IMR-90 (cell line): ENCODE measurements around the gene PYCR2. TPM values are rescaled to one million over a fixed set of nuclear protein-coding genes. Genes with fewer than 3 reads are reported as not detected.

Source experiments
- ATAC-seq: fragments of 200-7000 bp; cut with Tn5 transposase; 2 replicates; pipeline ENCODE4 v1.9.1; 2020; ENCODE audit warnings: low read depth, mild to moderate bottlenecking, moderate library complexity
- BruUV-seq: library from RNA; stranded (reverse); fragments of 400-500 nt; replicated peaks from 2 replicates; lab custom pipeline; 2021; lab: Mats Ljungman, UMichigan
- CTCF ChIA-PET: fragments of 300-600 bp; formaldehyde crosslinking; extraction: SDS; loops from one replicate; lab custom pipeline; 2021; ENCODE audit warnings: antibody characterized with exemption; lab: Yijun Ruan, JAX
- POLR2A ChIA-PET: fragments of 300-600 bp; sonication (Branson Sonifier 250); formaldehyde crosslinking; loops from one replicate; lab custom pipeline; 2022; ENCODE audit warnings: antibody characterized with exemption; ENCODE audit not compliant: unreplicated experiment; lab: Charles Lee
- DNase-seq: peaks from one replicate; pipeline ENCODE4 v3.0.0; 2013
- H2AFZ ChIP-seq: replicated peaks from 2 replicates; pipeline ENCODE3; 2013; ENCODE audit warnings: low read length, mild to moderate bottlenecking; ENCODE audit not compliant: poor library complexity
- H2AK5ac ChIP-seq: 2 replicates; pipeline ENCODE4 v1.6.1; 2013; ENCODE audit warnings: low read depth, low read length, inconsistent platforms
- H2AK9ac ChIP-seq: replicated peaks from 2 replicates; pipeline ENCODE3; 2013; ENCODE audit warnings: mild to moderate bottlenecking, low read depth, low read length, moderate library complexity; ENCODE audit not compliant: poor library complexity
- H2BK120ac ChIP-seq: 2 replicates; pipeline ENCODE4 v1.6.1; 2013; ENCODE audit warnings: low read depth, low read length, inconsistent platforms
- H2BK15ac ChIP-seq: 3 replicates; pipeline ENCODE4 v1.6.1; 2013; ENCODE audit warnings: low read depth, low read length, inconsistent platforms
- H2BK20ac ChIP-seq: 2 replicates; pipeline ENCODE4 v1.6.1; 2013; ENCODE audit warnings: low read depth, mild to moderate bottlenecking, inconsistent platforms, low read length, moderate library complexity
- H2BK5ac ChIP-seq: 2 replicates; pipeline ENCODE4 v1.6.1; 2013; ENCODE audit warnings: mild to moderate bottlenecking, low read depth, low read length, inconsistent platforms; ENCODE audit not compliant: poor library complexity, severe bottlenecking
- H3K14ac ChIP-seq: replicated peaks from 2 replicates; pipeline ENCODE4 v1.6.1; 2013; ENCODE audit warnings: low read depth, low read length, inconsistent platforms
- H3K18ac ChIP-seq: 2 replicates; pipeline ENCODE4 v1.6.1; 2013; ENCODE audit warnings: low read depth, low read length, control low read depth
- H3K23ac ChIP-seq: 2 replicates; pipeline ENCODE4 v1.6.1; 2013; ENCODE audit warnings: low read depth, low read length, inconsistent platforms
- H3K27ac ChIP-seq: 2 replicates; pipeline ENCODE4 v1.5.1; 2013; ENCODE audit warnings: mild to moderate bottlenecking, control low read depth, low read length; ENCODE audit not compliant: insufficient read depth
- H3K27me3 ChIP-seq: 2 replicates; pipeline ENCODE4 v1.6.1; 2013; ENCODE audit warnings: low read length; ENCODE audit not compliant: control insufficient read depth, insufficient read depth
- H3K36me3 ChIP-seq: 2 replicates; pipeline ENCODE4 v1.6.1; 2013; ENCODE audit warnings: low read length, mixed read lengths; ENCODE audit not compliant: control insufficient read depth, insufficient read depth
- H3K4ac ChIP-seq: 2 replicates; pipeline ENCODE4 v1.6.1; 2013; ENCODE audit warnings: low read depth, low read length, inconsistent platforms
- H3K4me1 ChIP-seq: 2 replicates; pipeline ENCODE4 v1.6.1; 2013; ENCODE audit warnings: low read length, mixed read lengths; ENCODE audit not compliant: control insufficient read depth, insufficient read depth
- H3K4me2 ChIP-seq: 2 replicates; pipeline ENCODE4 v1.6.1; 2013; ENCODE audit warnings: low read depth, mild to moderate bottlenecking, control low read depth, low read length, moderate library complexity
- H3K4me3 ChIP-seq: 2 replicates; pipeline ENCODE4 v1.5.1; 2013; ENCODE audit warnings: low read depth, mild to moderate bottlenecking, control low read depth, low read length, moderate library complexity; ENCODE audit not compliant: insufficient read depth
- H3K56ac ChIP-seq: 2 replicates; pipeline ENCODE4 v1.6.1; 2013; ENCODE audit warnings: low read length, inconsistent platforms; ENCODE audit not compliant: insufficient read depth; ENCODE audit errors: extremely low read depth
- H3K79me1 ChIP-seq, 2 experiments: 2 replicates each; pipeline ENCODE4 v1.6.1; 2013; ENCODE audit warnings: low read length in 2 of 2, inconsistent platforms in 1 of 2, low read depth in 1 of 2
- H3K9ac ChIP-seq: 2 replicates; pipeline ENCODE4 v1.6.1; 2013; ENCODE audit warnings: low read depth, low read length, control low read depth
- H3K9me1 ChIP-seq: 2 replicates; pipeline ENCODE4 v1.6.1; 2013; ENCODE audit warnings: low read length, inconsistent platforms; ENCODE audit not compliant: insufficient read depth
- H3K9me3 ChIP-seq: 2 replicates; pipeline ENCODE4 v1.6.1; 2013; ENCODE audit warnings: low read length; ENCODE audit not compliant: control insufficient read depth, insufficient read depth
- H4K20me1 ChIP-seq: 2 replicates; pipeline ENCODE4 v1.6.1; 2013; ENCODE audit warnings: low read length, inconsistent platforms; ENCODE audit not compliant: insufficient read depth
- H4K5ac ChIP-seq: 2 replicates; pipeline ENCODE4 v1.6.1; 2013; ENCODE audit warnings: mild to moderate bottlenecking, low read depth, low read length, control low read depth
- H4K8ac ChIP-seq, 2 experiments: 2 replicates each; pipeline ENCODE4 v1.6.1; 2013; ENCODE audit warnings: low read depth in 2 of 2, low read length in 2 of 2, control low read depth in 1 of 2, inconsistent platforms in 1 of 2
- H4K91ac ChIP-seq: 2 replicates; pipeline ENCODE4 v1.6.1; 2013; ENCODE audit warnings: low read depth, low read length, inconsistent platforms; ENCODE audit not compliant: insufficient read depth
- BHLHE40 ChIP-seq: fragments of 150-350 bp; IDR thresholded peaks from 2 replicates; pipeline ENCODE4 v1.6.1; 2016; ENCODE audit warnings: mild to moderate bottlenecking, low read depth, low read length
- CTCF ChIP-seq: conservative IDR thresholded peaks from 2 replicates; pipeline ENCODE4 v1.5.1; 2012; ENCODE audit warnings: mild to moderate bottlenecking, low read depth, low read length, improper control_type of control experiment
- ELK1 ChIP-seq: fragments of 150-350 bp; IDR thresholded peaks from 2 replicates; pipeline ENCODE4 v1.6.1; 2016; ENCODE audit warnings: low read depth, mild to moderate bottlenecking, low read length, moderate library complexity, borderline replicate concordance
- MAFK ChIP-seq: IDR thresholded peaks from 2 replicates; pipeline ENCODE4 v1.6.1; 2012; ENCODE audit warnings: low read depth, low read length, improper control_type of control experiment
- MXI1 ChIP-seq: IDR thresholded peaks from 2 replicates; pipeline ENCODE4 v1.6.1; 2012; ENCODE audit warnings: low read depth, mild to moderate bottlenecking, low read length, moderate library complexity, borderline replicate concordance
- RAD21 ChIP-seq: IDR thresholded peaks from 2 replicates; pipeline ENCODE4 v1.6.1; 2012; ENCODE audit warnings: low read length, improper control_type of control experiment
- RCOR1 ChIP-seq: IDR thresholded peaks from 2 replicates; pipeline ENCODE4 v1.6.1; 2012; ENCODE audit warnings: mild to moderate bottlenecking, low read length, improper control_type of control experiment; ENCODE audit not compliant: insufficient replicate concordance
- SMC3 ChIP-seq: fragments of 150-350 bp; IDR thresholded peaks from 2 replicates; pipeline ENCODE4 v1.6.1; 2016; ENCODE audit warnings: low read depth, mild to moderate bottlenecking, antibody characterized with exemption, low read length, moderate library complexity
- WGBS, 2 experiments: methylation state at CpG; one replicate each; pipeline versions ENCODE4 v1.1.5 to v1.1.7; 2013; ENCODE audit warnings: missing lambda C conversion rate in 2 of 2; ENCODE audit not compliant: insufficient read length in 1 of 2; ENCODE audit errors: extremely low coverage in 2 of 2; 5-methylcytosine and 5-hydroxymethylcytosine counted together
- dilution Hi-C: fragments of 300-500 bp; cut with HindIII; formaldehyde crosslinking; loops from one replicate; pipeline ENCODE4 v1.14.3; 2018; ENCODE audit warnings: low sequenced_read_pairs; ENCODE audit not compliant: unreplicated experiment
- in situ Hi-C: fragments of 300-500 bp; cut with MboI; formaldehyde crosslinking; loops from 3 replicates; pipeline ENCODE4 v1.14.3; 2019; ENCODE audit warnings: low sequenced_read_pairs, inconsistent platforms, mixed read lengths
- intact Hi-C: fragments of 100-400 bp; cut with micrococcal nuclease; formaldehyde crosslinking; loops from 2 replicates; pipeline ENCODE4 v1.10.0; 2022
- polyA plus RNA-seq, 3 experiments: library from polyadenylated mRNA; depleted of rRNA; stranded (reverse); fragments of >200 nt; gene quantifications; 2 replicates each; pipeline ENCODE4 v1.2.3, GENCODE V29; 2012; ENCODE audit warnings: low replicate concordance in 1 of 3
- total RNA-seq: library from RNA; depleted of rRNA; stranded (reverse); fragments of >200 nt; gene quantifications from 2 replicates; pipeline ENCODE4 v1.2.3, GENCODE V29; 2012

PYCR2 gene
- total and polyA plus RNA-seq, 2 of the 4 experiments (the other 2 are of a cell fraction): 34.4 to 68.1 TPM

DNA sequence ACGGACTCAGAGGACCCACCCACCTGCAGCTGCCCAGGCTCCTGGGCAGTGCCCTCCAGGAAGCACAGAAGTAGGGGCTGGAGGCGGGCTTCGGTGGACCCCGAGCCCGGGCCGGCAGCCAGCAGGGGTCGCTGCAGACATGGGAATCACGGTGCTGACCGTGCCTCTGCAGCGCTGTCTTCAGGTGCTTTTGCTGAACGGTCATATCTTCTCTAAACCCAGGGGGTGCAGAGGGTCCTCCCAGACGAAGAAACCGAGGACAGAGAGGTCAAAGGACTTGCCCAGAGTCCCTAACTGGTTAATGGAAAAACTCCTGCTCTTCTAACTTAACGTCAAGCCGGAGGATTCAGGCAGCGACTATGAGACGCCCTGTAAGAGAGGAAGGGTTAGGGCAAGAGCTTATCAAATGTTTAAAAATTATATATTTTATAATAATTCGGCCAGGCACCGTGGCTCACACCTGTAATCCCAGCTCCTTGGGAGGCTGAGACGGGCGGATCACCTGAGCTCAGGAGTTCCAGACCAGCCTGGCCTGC is 38.5 kb upstream of the PYCR2 start:
- no peak overlapping the region for H3K4me2 ChIP-seq
- no peak overlapping the region for H3K56ac ChIP-seq
- H3K18ac ChIP-seq: no peak overlapping the region
- ATAC-seq (peak; percentile 56), DNase-seq (no peak)
- no peak overlapping the region for H2BK20ac ChIP-seq
- POLR2A ChIA-PET: no interaction called here
- H4K20me1 ChIP-seq: no peaks in the 10 kb centered on the region
- no peaks in the 10 kb centered on the region for H3K79me1 ChIP-seq
- H3K36me3 ChIP-seq: no peaks in the 10 kb centered on the region
- H3K9ac ChIP-seq: no peak overlapping the region
- no peak overlapping the region for H4K8ac ChIP-seq
- no peak overlapping the region for H2AK9ac ChIP-seq
- H3K27ac ChIP-seq: no peak overlapping the region
- in situ Hi-C loops: no loop called here
- H3K9me3 ChIP-seq: no peaks in the 10 kb centered on the region
- peak; percentile 17; the same call in 1 of the 2 replicates for TF ChIP-seq RAD21
- TF ChIP-seq SMC3: 0 out of 2 replicates have a peak, but pooled peaks have one; percentile 8
- TF ChIP-seq BHLHE40: no peak
- TF ChIP-seq ELK1: no peak
- peak; percentile 45 for TF ChIP-seq CTCF
- TF ChIP-seq MXI1: no peak
- TF ChIP-seq RCOR1: no peak
- no peak for TF ChIP-seq MAFK
- peaks cover 8% of the 10 kb centered on the region; the same call in 1 of the 2 replicates for H3K27me3 ChIP-seq
- H3K23ac ChIP-seq: no peak overlapping the region; the same call in 1 of the 2 replicates
- H2AK5ac ChIP-seq: no peak overlapping the region
- H4K5ac ChIP-seq: no peak overlapping the region
- no peak overlapping the region for H4K91ac ChIP-seq
- CTCF ChIA-PET: interaction anchor here (0.8 to 1.3 kb wide), 5 partner anchors 8 to 488 kb away, joined by 3 to 4 read pairs (median 3); no protein-coding TSS in a partner anchor
- H3K4me1 ChIP-seq: no peaks in the 10 kb centered on the region
- peak overlapping the region; percentile 79 for H2AFZ ChIP-seq
- dilution Hi-C loops: no loop called here
- no peaks in the 10 kb centered on the region for H3K9me1 ChIP-seq
- H3K14ac ChIP-seq: no peak overlapping the region
- H3K4ac ChIP-seq: no peak overlapping the region
- H2BK120ac ChIP-seq: no peak overlapping the region
- no peak overlapping the region for H2BK15ac ChIP-seq
- H2BK5ac ChIP-seq: no peak overlapping the region
- no TSS peak for BruUV-seq
- WGBS, 2 experiments: 0% methylated on average over 3 of the region's 21 CpGs; no CpG with 5 or more reads in 1 of the 2 experiments
- intact Hi-C loops: no loop called here
- no peak overlapping the region for H3K4me3 ChIP-seq
